IPS DF 6.9 (cell line): ENCODE measurements around the gene DBH.

Experiments used
- DNase-seq: peaks from one replicate; pipeline ENCODE4 v3.0.0-alpha.2; 2013; ENCODE audit warnings: low read depth, low spot score
- H3K27ac ChIP-seq: one replicate; pipeline ENCODE4 v1.5.1; 2013; ENCODE audit warnings: low read length, control low read depth
- H3K27me3 ChIP-seq: 2 replicates; pipeline ENCODE4 v1.6.1; 2013; ENCODE audit warnings: mild to moderate bottlenecking, low read length; ENCODE audit not compliant: control insufficient read depth, insufficient read depth
- H3K36me3 ChIP-seq: 2 replicates; pipeline ENCODE4 v1.6.1; 2013; ENCODE audit warnings: low read length; ENCODE audit not compliant: control insufficient read depth, insufficient read depth
- H3K4me1 ChIP-seq: 2 replicates; pipeline ENCODE4 v1.6.1; 2013; ENCODE audit warnings: low read length; ENCODE audit not compliant: control insufficient read depth, insufficient read depth
- H3K4me3 ChIP-seq: 2 replicates; pipeline ENCODE4 v1.5.1; 2013; ENCODE audit warnings: mild to moderate bottlenecking, low read length
- H3K9me3 ChIP-seq: 2 replicates; pipeline ENCODE4 v1.6.1; 2013; ENCODE audit warnings: low read length, inconsistent platforms; ENCODE audit not compliant: control insufficient read depth, insufficient read depth
- WGBS: extraction: QIAGEN DNeasy Blood & Tissue Kit; methylation state at CpG from one replicate; pipeline ENCODE4 v1.1.7; 2013; ENCODE audit warnings: mixed read lengths, missing lambda C conversion rate; ENCODE audit not compliant: insufficient read length, insufficient coverage; 5-methylcytosine and 5-hydroxymethylcytosine counted together

The DBH gene

DNA sequence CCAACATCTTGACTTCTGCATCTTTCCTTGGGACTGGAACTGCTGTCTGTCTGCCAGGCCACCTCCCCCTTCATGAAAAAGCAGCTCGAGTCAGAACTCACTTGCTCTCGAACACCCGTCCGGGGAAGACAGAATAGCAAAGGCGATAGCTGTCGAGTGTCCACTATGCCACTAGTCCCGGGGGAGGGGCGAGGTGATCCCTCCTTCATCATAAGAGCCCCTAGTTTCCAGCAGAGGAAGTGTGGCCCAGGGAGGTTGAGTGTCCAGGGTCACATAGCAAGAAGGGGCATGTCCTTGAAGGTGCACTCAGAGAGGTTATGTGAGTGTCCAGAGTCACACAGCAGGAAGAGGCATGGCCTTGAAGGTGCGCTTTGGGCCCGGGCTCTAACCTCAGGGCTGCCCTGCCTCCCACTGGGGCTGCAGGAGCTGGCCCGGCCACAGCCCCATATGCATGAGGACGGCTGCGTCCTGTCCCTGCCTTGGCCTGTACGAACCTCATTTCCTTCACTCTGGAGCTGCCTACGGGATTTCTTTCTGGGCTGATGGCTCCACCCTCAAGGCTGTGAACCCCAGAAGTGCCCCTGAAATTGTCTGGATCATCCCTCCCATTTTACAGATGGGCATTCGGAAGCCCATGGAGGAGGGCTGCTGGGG, 6.7 kb downstream of the DBH start:
- Histone ChIP-seq H3K36me3 (no peaks in the 10 kb centered on the region), H3K27ac (no peak overlapping the region), H3K27me3 (no peaks in the 10 kb centered on the region), H3K4me1 (no peaks in the 10 kb centered on the region), H3K9me3 (no peaks in the 10 kb centered on the region), H3K4me3 (no peak overlapping the region)
- no peak for DNase-seq
- whole genome bisulfite sequencing: no CpG with 5 or more reads among the region's 16 CpGs

GRCh38 chr9:133643362-133643755, 7.2 kb downstream of the DBH start:
- Histone ChIP-seq H3K27me3 (no peaks in the 10 kb centered on the region), H3K27ac (no peak overlapping the region), H3K36me3 (no peaks in the 10 kb centered on the region), H3K9me3 (no peaks in the 10 kb centered on the region), H3K4me3 (no peak overlapping the region), H3K4me1 (no peaks in the 10 kb centered on the region)
- WGBS: no CpG with 5 or more reads among the region's 20 CpGs
- no peak for DNase-seq

- H3K9me3 ChIP-seq: no peaks in the 10 kb centered on the region
- no peaks in the 10 kb centered on the region for H3K4me1 ChIP-seq
- H3K4me3 ChIP-seq: no peak overlapping the region
- no peaks in the 10 kb centered on the region for H3K27me3 ChIP-seq
- no peak overlapping the region for H3K27ac ChIP-seq
- no CpG with 5 or more reads among the region's 23 CpGs for WGBS
- H3K36me3 ChIP-seq: no peaks in the 10 kb centered on the region
- no peak for DNase-seq
These were observed 8.0 kb downstream of the DBH start for GRCh38 chr9:133643978-133644760.

DNA sequence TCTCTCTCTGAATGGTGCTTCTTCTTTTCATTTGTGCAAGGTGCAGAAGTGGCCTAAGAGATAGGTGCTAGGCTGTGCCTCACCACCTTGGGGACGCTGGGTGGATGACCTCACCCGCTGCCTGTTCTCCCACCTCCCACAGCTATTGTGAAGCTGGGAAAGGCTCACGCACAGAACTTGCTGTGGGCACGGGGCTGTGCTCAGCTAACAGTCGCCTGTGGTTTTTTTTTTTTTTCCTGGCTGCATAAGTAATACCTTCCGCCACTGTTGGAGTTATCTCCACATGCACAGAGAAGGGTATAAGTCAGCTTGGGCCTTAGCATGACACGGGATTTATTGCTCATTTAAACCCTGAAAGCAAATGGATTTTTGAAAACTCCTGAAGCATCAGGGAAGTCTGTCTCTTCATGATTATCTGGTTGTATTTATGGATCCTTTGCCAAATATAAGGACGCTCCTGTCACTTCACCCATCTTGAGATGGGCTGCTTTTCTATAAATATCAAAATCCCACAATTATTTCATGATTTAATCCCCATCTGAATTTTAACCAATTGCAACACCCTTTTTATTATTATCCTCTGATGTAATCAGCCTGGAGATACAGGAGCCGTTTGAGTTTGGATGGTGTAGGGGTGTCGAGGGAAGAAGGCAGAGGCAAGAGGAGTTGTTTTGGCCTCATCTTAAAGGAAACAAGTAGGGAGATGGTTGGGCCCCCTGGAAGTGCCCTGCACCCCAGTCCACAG, 9.0 kb downstream of the DBH start:
- DNase-seq: no peak
- Histone ChIP-seq H3K36me3 (no peaks in the 10 kb centered on the region), H3K27ac (no peak overlapping the region), H3K4me3 (no peak overlapping the region), H3K9me3 (no peaks in the 10 kb centered on the region), H3K27me3 (no peaks in the 10 kb centered on the region), H3K4me1 (no peaks in the 10 kb centered on the region)
- no CpG with 5 or more reads among the region's 10 CpGs for WGBS

DNA sequence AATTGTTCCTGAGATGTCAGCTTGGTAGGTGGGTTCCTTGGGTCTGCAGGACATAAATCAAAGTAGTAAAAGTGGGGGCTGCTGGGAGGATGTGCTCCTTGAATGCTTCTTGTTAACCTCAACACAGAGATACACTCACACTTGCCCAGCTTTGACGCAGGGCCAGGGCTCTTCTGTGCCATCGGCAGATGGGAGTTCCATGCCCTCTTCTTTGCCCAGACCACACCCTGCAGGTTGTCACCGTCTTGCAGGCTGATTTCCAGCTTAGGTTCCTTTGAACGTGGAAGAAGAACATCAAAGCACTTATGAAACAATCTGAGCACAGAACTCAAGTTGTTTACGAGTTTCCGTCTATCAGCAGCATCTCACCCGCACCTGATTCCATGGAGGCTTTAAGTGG, 11.0 kb downstream of the DBH start:
- no CpG with 5 or more reads among the region's 7 CpGs for WGBS
- H3K36me3 ChIP-seq: no peaks in the 10 kb centered on the region
- no peaks in the 10 kb centered on the region for H3K27me3 ChIP-seq
- no peaks in the 10 kb centered on the region for H3K9me3 ChIP-seq
- H3K4me3 ChIP-seq: no peak overlapping the region
- no peaks in the 10 kb centered on the region for H3K4me1 ChIP-seq
- no peak overlapping the region for H3K27ac ChIP-seq
- no peak for DNase-seq

DNA sequence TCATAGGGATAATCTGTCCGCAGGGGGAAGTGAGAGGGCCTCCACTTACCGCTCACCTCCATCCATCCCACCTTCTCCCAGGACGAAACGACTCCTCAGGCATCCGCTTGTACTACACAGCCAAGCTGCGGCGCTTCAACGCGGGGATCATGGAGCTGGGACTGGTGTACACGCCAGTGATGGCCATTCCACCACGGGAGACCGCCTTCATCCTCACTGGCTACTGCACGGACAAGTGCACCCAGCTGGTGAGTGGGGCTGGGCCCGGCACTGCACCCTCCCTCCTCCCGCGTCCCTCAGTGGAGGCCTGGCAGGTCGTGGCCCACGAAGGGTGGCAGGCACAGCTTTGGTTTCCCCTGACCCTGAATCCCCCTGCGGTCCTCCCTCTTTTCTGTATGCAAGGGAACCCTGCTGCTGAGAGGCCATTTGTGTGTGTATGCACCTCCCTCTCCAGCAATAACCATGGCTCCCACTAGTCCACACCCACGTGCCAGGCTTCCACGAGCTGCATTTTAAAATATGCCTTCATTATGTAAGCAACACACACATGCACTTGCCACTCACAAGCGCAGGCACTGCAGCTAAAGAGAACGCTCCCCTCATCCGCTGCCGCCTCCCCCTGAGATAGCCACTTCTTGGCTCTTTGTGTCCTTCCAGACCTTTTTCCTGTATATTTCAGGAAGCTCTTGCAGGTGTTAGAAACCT, 11.8 kb downstream of the DBH start:
- Histone ChIP-seq H3K9me3 (no peaks in the 10 kb centered on the region), H3K27me3 (no peaks in the 10 kb centered on the region), H3K4me1 (no peaks in the 10 kb centered on the region), H3K27ac (no peak overlapping the region), H3K4me3 (no peak overlapping the region), H3K36me3 (no peaks in the 10 kb centered on the region)
- no peak for DNase-seq
- WGBS: no CpG with 5 or more reads among the region's 25 CpGs

DNA sequence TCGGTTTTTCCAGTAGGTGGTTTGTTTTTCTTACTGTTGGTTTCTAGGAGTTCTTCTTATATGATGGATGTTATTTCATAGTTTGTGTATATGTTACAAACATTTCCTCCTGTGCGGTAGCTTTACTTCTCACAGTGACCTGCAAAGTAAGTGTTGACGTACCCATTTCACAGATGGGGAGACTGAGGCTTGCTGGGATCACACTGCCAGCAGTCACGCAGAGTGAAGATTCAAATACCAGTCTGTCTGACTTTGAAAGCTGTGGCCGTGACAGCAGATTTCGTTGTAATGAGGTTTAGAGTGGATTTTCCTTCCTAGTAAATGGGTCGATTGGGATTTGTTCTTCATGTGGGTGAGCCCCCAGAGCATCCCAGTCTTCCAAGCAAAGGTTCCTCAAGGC, 13.0 kb downstream of the DBH start:
- no peak for DNase-seq
- Histone ChIP-seq H3K36me3 (no peaks in the 10 kb centered on the region), H3K27ac (no peak overlapping the region), H3K4me3 (no peak overlapping the region), H3K27me3 (no peaks in the 10 kb centered on the region), H3K9me3 (no peaks in the 10 kb centered on the region), H3K4me1 (no peaks in the 10 kb centered on the region)
- no CpG with 5 or more reads among the region's 7 CpGs for WGBS

- DNase-seq: no peak
- H3K9me3 ChIP-seq: no peaks in the 10 kb centered on the region
- no peak overlapping the region for H3K4me3 ChIP-seq
- no peaks in the 10 kb centered on the region for H3K4me1 ChIP-seq
- no peaks in the 10 kb centered on the region for H3K36me3 ChIP-seq
- H3K27me3 ChIP-seq: no peaks in the 10 kb centered on the region
- H3K27ac ChIP-seq: no peak overlapping the region
- no CpG with 5 or more reads among the region's 12 CpGs for WGBS
These were observed 13.9 kb downstream of the DBH start for GRCh38 chr9:133650026-133650425.

DNA sequence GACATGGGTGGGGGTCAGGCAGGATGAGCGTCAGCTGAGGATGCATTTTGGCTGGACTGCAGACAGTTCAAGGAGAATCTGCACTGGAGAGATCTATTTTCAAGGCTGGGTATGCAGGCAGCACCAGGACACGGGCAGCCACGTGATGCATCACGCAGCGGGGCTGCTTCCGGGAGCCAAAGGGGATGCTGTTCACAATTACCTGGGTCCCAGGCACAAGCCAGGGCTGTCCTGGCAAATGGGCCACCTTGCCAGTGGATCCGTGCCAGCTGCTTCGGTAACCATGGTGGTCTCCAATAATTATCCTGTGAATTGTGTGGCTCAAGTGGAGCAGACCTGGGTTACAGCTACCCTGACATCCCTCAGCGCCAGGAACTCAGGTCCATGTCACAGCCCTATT, 17.5 kb downstream of the DBH start:
- Histone ChIP-seq H3K27me3 (no peaks in the 10 kb centered on the region), H3K9me3 (no peaks in the 10 kb centered on the region), H3K4me1 (no peaks in the 10 kb centered on the region; the same call in 1 of the 2 replicates), H3K27ac (no peak overlapping the region), H3K36me3 (no peaks in the 10 kb centered on the region), H3K4me3 (no peak overlapping the region)
- WGBS: no CpG with 5 or more reads among the region's 9 CpGs
- no peak for DNase-seq
